Stomach (tissue), 9 donors: ENCODE data around the gene ADGRG4. TPM values are rescaled to one million over a fixed set of nuclear protein-coding genes. Genes with fewer than 3 reads are reported as not detected.
A peak's percentile ranks its signal among the peaks of the same experiment; 100 is the strongest.
"Not testable (repeated sequence)": the region's sequence is repeated elsewhere in the genome, so short reads cannot be mapped to it uniquely, and the experiment has no call there.

Experiments used
- DNase-seq, 2 donors: peaks; one replicate each; pipeline versions ENCODE4 v3.0.0 to v3.0.0-alpha.2; 2013 to 2019
- H3K27ac ChIP-seq, 5 donors: fragments of 200-600 bp in 4 of 5; sonication (generic) in 4 of 5; one replicate each; pipeline ENCODE4 v1.5.1; 2013 to 2019; ENCODE audit warnings: mild to moderate bottlenecking in 1 of 5, moderate library complexity in 1 of 5
- H3K27me3 ChIP-seq, 3 donors: fragments of 200-600 bp; sonication (generic); one replicate each; pipeline ENCODE4 v1.5.1; 2017 to 2019; ENCODE audit warnings: mixed run types in 1 of 3
- H3K36me3 ChIP-seq, 4 donors: fragments of 200-600 bp; sonication (generic); 1 replicate in 3 of 4; 2 replicates in 1 of 4; pipeline ENCODE4 v1.5.1; 2016 to 2019
- H3K4me1 ChIP-seq, 4 donors: fragments of 200-600 bp; sonication (generic); one replicate each; pipeline ENCODE4 v1.5.1; 2016 to 2019
- H3K4me3 ChIP-seq, 4 donors: fragments of 200-600 bp; sonication (generic) in 3 of 4; one replicate each; pipeline ENCODE4 v1.5.1; 2016 to 2019; ENCODE audit warnings: mild to moderate bottlenecking in 1 of 4
- H3K9me3 ChIP-seq, 4 donors: fragments of 200-600 bp; sonication (generic); one replicate each; pipeline ENCODE4 v1.5.1; 2016 to 2019
- CTCF ChIP-seq, 7 experiments: fragments of 450-650 bp in 4 of 7; fragments of 200-600 bp in 3 of 7; sonication (generic) in 3 of 7; IDR thresholded peaks; one replicate each; pipeline ENCODE4 v1.5.1; 2016 to 2019; ENCODE audit warnings: antibody characterized with exemption in 7 of 7, control low read depth in 2 of 7, mild to moderate bottlenecking in 1 of 7
- EP300 ChIP-seq: sonication (generic); formaldehyde crosslinking; IDR thresholded peaks from one replicate; pipeline ENCODE4 v1.6.1; 2017; ENCODE audit warnings: antibody characterized with exemption
- POLR2A ChIP-seq, 4 donors: fragments of 450-650 bp; IDR thresholded peaks; one replicate each; pipeline ENCODE4 v1.6.1; 2016; ENCODE audit warnings: antibody characterized with exemption in 4 of 4, control low read depth in 2 of 4, mild to moderate bottlenecking in 1 of 4, moderate library complexity in 1 of 4
- POLR2AphosphoS5 ChIP-seq, 3 donors: sonication (generic); formaldehyde crosslinking; IDR thresholded peaks; one replicate each; pipeline ENCODE4 v1.6.1; 2016; ENCODE audit warnings: antibody characterized with exemption in 3 of 3
- whole genome bisulfite sequencing, 5 donors: extraction: QIAGEN DNeasy Blood & Tissue Kit in 3 of 5; methylation state at CpG; one replicate each; pipeline versions ENCODE4 v1.1.5 to v1.1.7; 2013 to 2018; 5-methylcytosine and 5-hydroxymethylcytosine counted together
- intact Hi-C: fragments of 100-400 bp; cut with DNase I; formaldehyde crosslinking; loops from one replicate; pipeline ENCODE4 v1.15.1; 2023; ENCODE audit warnings: low total_unique reads
- polyA plus RNA-seq, 3 donors: library from polyadenylated mRNA; stranded (reverse); fragments of 200-250 nt; gene quantifications; one replicate each; pipeline ENCODE4 v1.2.3, GENCODE V29; 2013
- total RNA-seq, 5 donors: library from RNA; depleted of rRNA; stranded (reverse); fragments of >200 nt; gene quantifications; one replicate each; pipeline versions ENCODE4 v1.1.0 to v1.2.3, GENCODE V29; 2014 to 2016
- donor health status: healthy with polysubstance abuse.
- donor health status: Bipolar disorder and iron deficiency.
- donor health status: healthy.

Gene ADGRG4
- total and polyA plus RNA-seq, 8 donors = under 0.01 to 1.8 (median 0.42) TPM; not detected in 4

- H3K4me3 ChIP-seq = no peak overlapping the region
- WGBS, 5 donors = 46 to 78% (median 54%) methylated on average over 3 to 4 of the region's 4 CpGs
- TF ChIP-seq CTCF (IDR thresholded peaks at IDR 0.05) = no peak
- TF ChIP-seq POLR2A (IDR thresholded peaks at IDR 0.05) = no peak
- TF ChIP-seq POLR2AphosphoS5 (IDR thresholded peaks at IDR 0.05) = no peak
- TF ChIP-seq EP300 = no peak
- H3K27me3 ChIP-seq = peaks cover 0 to 6% (median 0%) of the 10 kb centered on the region in 3 donors
- intact Hi-C loops = no loop called here
- no peaks in the 10 kb centered on the region for H3K36me3 ChIP-seq
- H3K27ac ChIP-seq = no peak overlapping the region
- DNase-seq = peak in 1 of 2 donors; percentile 32
- H3K9me3 ChIP-seq = no peaks in the 10 kb centered on the region
- no peaks in the 10 kb centered on the region for H3K4me1 ChIP-seq
These were observed 25.2 kb upstream of the ADGRG4 start for GRCh38 chrX:136275553-136275952.

GRCh38 chrX:136286375-136286774, 14.4 kb upstream of the ADGRG4 start:
- H3K27ac ChIP-seq, DNase-seq, H3K36me3 ChIP-seq, H3K4me1 ChIP-seq, intact Hi-C loops, H3K4me3 ChIP-seq, H3K27me3 ChIP-seq, H3K9me3 ChIP-seq: not testable (repeated sequence)
- 70 to 90% (median 82%) methylated on average over 5 of the region's 5 CpGs for WGBS, 5 donors

GRCh38 chrX:136291824-136292223, 8.9 kb upstream of the ADGRG4 start:
- peaks cover 0 to 6% (median 0%) of the 10 kb centered on the region in 3 donors for H3K27me3 ChIP-seq
- DNase-seq = no peak
- H3K36me3 ChIP-seq = no peaks in the 10 kb centered on the region
- H3K9me3 ChIP-seq = no peaks in the 10 kb centered on the region
- H3K27ac ChIP-seq = no peak overlapping the region
- TF ChIP-seq POLR2AphosphoS5 (IDR thresholded peaks at IDR 0.05) (no peak), CTCF (IDR thresholded peaks at IDR 0.05) (no peak), EP300 (no peak)
- intact Hi-C loops = no loop called here
- 78 to 92% (median 84%) methylated on average over 2 of the region's 2 CpGs for WGBS, 5 donors
- no peak overlapping the region for H3K4me3 ChIP-seq
- H3K4me1 ChIP-seq = no peaks in the 10 kb centered on the region

GRCh38 chrX:136292656-136293055, 8.1 kb upstream of the ADGRG4 start:
- Histone ChIP-seq H3K9me3 (no peaks in the 10 kb centered on the region), H3K27ac (no peak overlapping the region), H3K4me1 (no peaks in the 10 kb centered on the region), H3K27me3 (peaks cover 0 to 6% (median 0%) of the 10 kb centered on the region in 3 donors), H3K4me3 (no peak overlapping the region), H3K36me3 (no peaks in the 10 kb centered on the region)
- 53 to 77% (median 66%) methylated on average over 2 of the region's 2 CpGs for WGBS, 5 donors
- no peak for DNase-seq
- TF ChIP-seq POLR2A (IDR thresholded peaks at IDR 0.05) = no peak
- no peak for TF ChIP-seq CTCF (IDR thresholded peaks at IDR 0.05)
- no peak for TF ChIP-seq EP300
- TF ChIP-seq POLR2AphosphoS5 (IDR thresholded peaks at IDR 0.05) = no peak
- intact Hi-C loops = no loop called here

- WGBS, 5 donors = 79 to 92% (median 86%) methylated on average over 8 of the region's 8 CpGs
These were observed 5.4 kb upstream of the ADGRG4 start for GRCh38 chrX:136295380-136295779.

More at GRCh38 chrX:136295380-136295779, 5.4 kb upstream of the ADGRG4 start:
- Histone ChIP-seq H3K4me1 (no peaks in the 10 kb centered on the region), H3K4me3 (no peak overlapping the region), H3K27ac (no peak overlapping the region), H3K9me3 (peaks cover 0 to 9% (median 0%) of the 10 kb centered on the region in 4 donors), H3K36me3 (no peaks in the 10 kb centered on the region), H3K27me3 (peaks cover 0 to 6% (median 0%) of the 10 kb centered on the region in 3 donors)
- no peak for TF ChIP-seq EP300
- TF ChIP-seq CTCF (IDR thresholded peaks at IDR 0.05) = no peak
- no peak for TF ChIP-seq POLR2AphosphoS5 (IDR thresholded peaks at IDR 0.05)
- no peak for TF ChIP-seq POLR2A (IDR thresholded peaks at IDR 0.05)
- DNase-seq = no peak
- intact Hi-C loops = no loop called here
